ENCODE measurements around the gene GSTM2. TPM values are rescaled to one million over a fixed set of nuclear protein-coding genes. Genes with fewer than 3 reads are reported as not detected.
A peak's percentile ranks its signal among the peaks of the same experiment; 100 is the strongest.
"Not testable (repeated sequence)": the region's sequence is repeated elsewhere in the genome, so short reads cannot be mapped to it uniquely, and the experiment has no call there.

Gene GSTM2
- total and polyA plus RNA-seq, 12 donors, result 17.2 to 495 (median 63.4) TPM

GRCh38 chr1:109687641-109688499 is 20.0 kb downstream of the GSTM2 start, which contains the start of gene GSTM1:
Gene GSTM1 (plus strand): TSS chr1:109687817. CDS start chr1:109687874, 57 bp downstream.
- H3K9me3 ChIP-seq (replicated peaks in 1 of 3), result no peaks in the 10 kb centered on the region
- DNase-seq, result peak in 2 of 7 donors; percentile 78 to 90
- H3K27ac ChIP-seq, result peak within 1 kb of the TSS in 2 of 5 donors; percentile 86 to 90
- H3K4me1 ChIP-seq (replicated peaks in 1 of 2), result peaks cover 0 to 42% of the 10 kb centered on the region in 2 donors
- no peaks in the 10 kb centered on the region for H3K36me3 ChIP-seq (replicated peaks in 1 of 2)
- intact Hi-C loops (cut with DNase I), result no loop called here
- 0 to 1% (median 1%) methylated on average over 4 to 46 of the region's 46 CpGs; no CpG with 5 or more reads in 1 of the 4 donors for WGBS, 4 donors
- H3K27me3 ChIP-seq, result no peaks in the 10 kb centered on the region
- TF ChIP-seq POLR2A (IDR thresholded peaks at IDR 0.05) (peak in 1 of 2 donors; percentile 17), CTCF (IDR thresholded peaks at IDR 0.05) (peak in 2 of 6 experiments; percentile 49 to 52)
- peak within 1 kb of the TSS in 1 of 4 donors; percentile 61 for H3K4me3 ChIP-seq

DNA sequence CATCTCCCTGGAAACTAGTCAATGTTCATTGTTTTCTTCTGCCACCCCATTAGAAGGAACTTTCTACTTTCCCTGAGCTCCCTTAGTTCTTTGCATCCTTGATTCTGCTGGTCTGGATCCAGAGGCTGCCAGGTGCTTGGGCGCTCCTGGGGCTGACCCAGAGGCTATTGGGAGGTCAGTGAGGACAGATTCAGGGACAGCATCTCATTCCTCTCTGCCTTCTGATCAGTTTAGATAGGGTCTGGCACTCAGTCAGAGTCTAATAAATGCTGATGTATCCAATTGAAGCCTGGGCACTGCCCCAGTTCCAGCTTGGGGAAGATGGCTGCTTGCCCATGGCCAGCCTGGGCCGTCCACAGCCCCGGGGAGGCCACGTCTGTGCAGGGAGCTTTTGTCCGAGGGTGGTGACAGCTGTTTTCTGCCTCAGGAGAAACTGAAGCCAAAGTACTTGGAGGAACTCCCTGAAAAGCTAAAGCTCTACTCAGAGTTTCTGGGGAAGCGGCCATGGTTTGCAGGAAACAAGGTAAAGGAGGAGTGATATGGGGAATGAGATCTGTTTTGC is 22.1 kb downstream of the GSTM2 start:
- no peak for TF ChIP-seq CTCF (IDR thresholded peaks at IDR 0.05)
- TF ChIP-seq POLR2A (IDR thresholded peaks at IDR 0.05), result no peak
- WGBS, 4 donors, result 40 to 63% (median 42%) methylated on average over 6 of the region's 6 CpGs; no CpG with 5 or more reads in 1 of the 4 donors
- no peaks in the 10 kb centered on the region for H3K36me3 ChIP-seq (replicated peaks in 1 of 2)
- H3K9me3 ChIP-seq (replicated peaks in 1 of 3), result no peaks in the 10 kb centered on the region
- H3K27me3 ChIP-seq, result no peaks in the 10 kb centered on the region
- intact Hi-C loops (cut with DNase I), result no loop called here
- H3K4me1 ChIP-seq (replicated peaks in 1 of 2), result peaks cover 0 to 42% of the 10 kb centered on the region in 2 donors
- peak in 2 of 7 donors; percentile 42 to 51 for DNase-seq
- H3K27ac ChIP-seq, result peak overlapping the region in 2 of 5 donors; percentile 69 to 77
- H3K4me3 ChIP-seq, result no peak overlapping the region

GRCh38 chr1:109691759-109692158 is 23.9 kb downstream of the GSTM2 start:
- intact Hi-C loops (cut with DNase I), result no loop called here
- peak in 2 of 7 donors; percentile 82 to 91 for DNase-seq

GRCh38 chr1:109694400-109694799 is 26.5 kb downstream of the GSTM2 start:
- 92 to 98% (median 94%) methylated on average over 5 of the region's 5 CpGs; no CpG with 5 or more reads in 1 of the 4 donors for WGBS, 4 donors

More at GRCh38 chr1:109691759-109692158, 23.9 kb downstream of the GSTM2 start:
- 18 to 21% (median 18%) methylated on average over 2 to 6 of the region's 6 CpGs; no CpG with 5 or more reads in 1 of the 4 donors for WGBS, 4 donors
- Histone ChIP-seq H3K36me3 (replicated peaks in 1 of 2) (no peaks in the 10 kb centered on the region), H3K4me3 (no peak overlapping the region), H3K27ac (peak overlapping the region in 2 of 5 donors; percentile 77 to 83), H3K27me3 (no peaks in the 10 kb centered on the region), H3K9me3 (replicated peaks in 1 of 3) (no peaks in the 10 kb centered on the region), H3K4me1 (replicated peaks in 1 of 2) (peaks cover 0 to 46% of the 10 kb centered on the region in 2 donors)
- no peak for TF ChIP-seq POLR2A (IDR thresholded peaks at IDR 0.05)
- TF ChIP-seq CTCF (IDR thresholded peaks at IDR 0.05), result no peak

DNA sequence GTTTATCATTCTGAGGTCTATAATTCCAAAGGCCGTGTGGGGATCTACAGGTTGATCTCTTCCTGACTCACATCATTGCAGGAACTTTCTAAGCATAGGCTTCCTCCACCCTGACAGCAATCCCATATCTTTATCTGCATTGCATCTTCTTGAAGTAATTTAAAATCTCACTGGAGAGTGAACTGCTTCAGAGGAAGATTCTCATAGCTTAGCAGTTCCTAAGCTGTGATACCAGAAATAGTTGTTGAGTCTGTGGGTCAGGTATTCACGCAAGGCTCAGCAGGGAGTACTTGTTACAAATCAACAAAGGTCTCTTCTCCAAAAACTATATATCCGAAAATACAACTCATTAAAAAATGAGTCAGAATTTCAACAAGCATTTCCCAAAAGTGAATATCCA is 27.3 kb downstream of the GSTM2 start:
- H3K4me3 ChIP-seq; H3K9me3 ChIP-seq (replicated peaks in 1 of 3); intact Hi-C loops (cut with DNase I); DNase-seq; H3K27me3 ChIP-seq; H3K27ac ChIP-seq; H3K36me3 ChIP-seq (replicated peaks in 1 of 2): not testable (repeated sequence)
- WGBS, 4 donors, result 80 to 88% (median 83%) methylated on average over 3 of the region's 3 CpGs; no CpG with 5 or more reads in 1 of the 4 donors
- H3K4me1 ChIP-seq (replicated peaks in 1 of 2), result peaks cover 0 to 25% of the 10 kb centered on the region in 2 donors

More at GRCh38 chr1:109694400-109694799, 26.5 kb downstream of the GSTM2 start:
- intact Hi-C loops (cut with DNase I); H3K27me3 ChIP-seq; H3K36me3 ChIP-seq (replicated peaks in 1 of 2); H3K27ac ChIP-seq; DNase-seq; H3K9me3 ChIP-seq (replicated peaks in 1 of 3); H3K4me3 ChIP-seq: not testable (repeated sequence)
- H3K4me1 ChIP-seq (replicated peaks in 1 of 2), result peaks cover 0 to 33% of the 10 kb centered on the region in 2 donors

Data from adrenal gland (tissue), 12 donors.